Upper lobe of left lung (tissue), 6 donors: ENCODE measurements around the gene SEPTIN1. TPM values are rescaled to one million over a fixed set of nuclear protein-coding genes. Genes with fewer than 3 reads are reported as not detected.

Experiments used
- ATAC-seq, 2 donors: fragments of 200-7000 bp; cut with Tn5 transposase; one replicate each; pipeline ENCODE4 v1.9.1; 2022; ENCODE audit warnings: mild to moderate bottlenecking in 2 of 2, moderate library complexity in 2 of 2; ENCODE audit not compliant: low FRiP score in 2 of 2
- DNase-seq, 2 donors: peaks; one replicate each; pipeline ENCODE4 v3.0.0-alpha.2; 2019 to 2020
- H3K27ac ChIP-seq, 4 donors: fragments of 200-600 bp; sonication (generic); one replicate each; pipeline ENCODE4 v1.5.1; 2016 to 2019
- H3K27me3 ChIP-seq, 4 donors: fragments of 200-600 bp; sonication (generic); one replicate each; pipeline ENCODE4 v1.5.1; 2017 to 2019
- H3K36me3 ChIP-seq, 4 donors: fragments of 200-600 bp; sonication (generic); one replicate each; pipeline ENCODE4 v1.5.1; 2016 to 2019
- H3K4me1 ChIP-seq, 4 donors: fragments of 200-600 bp; sonication (generic); one replicate each; pipeline ENCODE4 v1.5.1; 2018 to 2019
- H3K4me3 ChIP-seq, 4 donors: fragments of 200-600 bp; sonication (generic); one replicate each; pipeline ENCODE4 v1.5.1; 2017 to 2019; ENCODE audit warnings: mild to moderate bottlenecking in 2 of 4, moderate library complexity in 1 of 4
- H3K9me3 ChIP-seq, 4 donors: fragments of 200-600 bp; sonication (generic); one replicate each; pipeline ENCODE4 v1.5.1; 2018 to 2019
- CTCF ChIP-seq, 6 experiments: fragments of 450-650 bp in 4 of 6; fragments of 200-600 bp in 2 of 6; sonication (generic) in 2 of 6; IDR thresholded peaks; one replicate each; pipeline ENCODE4 v1.5.1; 2016 to 2019; ENCODE audit warnings: antibody characterized with exemption in 6 of 6
- EP300 ChIP-seq, 4 donors: sonication (generic); formaldehyde crosslinking; IDR thresholded peaks; one replicate each; pipeline ENCODE4 v1.5.1; 2017; ENCODE audit warnings: antibody characterized with exemption in 4 of 4, control low read depth in 2 of 4
- POLR2A ChIP-seq, 4 donors: fragments of 450-650 bp; IDR thresholded peaks; one replicate each; pipeline ENCODE4 v1.5.1; 2016 to 2017; ENCODE audit warnings: antibody characterized with exemption in 4 of 4, mild to moderate bottlenecking in 2 of 4
- POLR2AphosphoS5 ChIP-seq, 2 donors: sonication (generic); formaldehyde crosslinking; IDR thresholded peaks; one replicate each; pipeline ENCODE4 v1.5.1; 2017; ENCODE audit warnings: antibody characterized with exemption in 2 of 2
- WGBS, 2 donors: methylation state at CpG; one replicate each; pipeline ENCODE4 v1.1.5; 2017 to 2018; 5-methylcytosine and 5-hydroxymethylcytosine counted together
- total RNA-seq, 6 donors: library from RNA; depleted of rRNA in 4 of 6; stranded (reverse); fragments of >200 nt in 4 of 6; gene quantifications; one replicate each; pipeline versions ENCODE4 v1.1.0 to v1.2.1, GENCODE V29; 2016 to 2021
- donor health status: DM: no; HTN: no; CAD: no; lungs with moderate emphysema.
- donor health status: DM: no; HTN: yes; CAD: no; lungs with severe emphysema.

SEPTIN1 gene
- total RNA-seq, 6 donors from 2014 or later: 3.5 to 13.6 (median 7.1) TPM

- peak overlapping the region in 1 of 4 donors; percentile 66 for H3K4me3 ChIP-seq
- peak overlapping the region in 3 of 4 donors; percentile 95 to 97 (median 96) for H3K27ac ChIP-seq
- DNase-seq (peak in 1 of 2 donors; percentile 67), ATAC-seq (no peak)
- 83 to 92% methylated on average over 13 to 22 of the region's 23 CpGs for WGBS, 2 donors
- no peaks in the 10 kb centered on the region for H3K9me3 ChIP-seq
- TF ChIP-seq POLR2A (IDR thresholded peaks at IDR 0.05): no peak
- H3K4me1 ChIP-seq: peaks cover 42 to 54% (median 43%) of the 10 kb centered on the region in 4 donors
- H3K36me3 ChIP-seq: peaks cover 18 to 62% (median 49%) of the 10 kb centered on the region in 4 donors
- H3K27me3 ChIP-seq: no peaks in the 10 kb centered on the region
Observed at GRCh38 chr16:30353438-30354129, 28.8 kb downstream of the SEPTIN1 start.

GRCh38 chr16:30352488-30353401 is 29.6 kb downstream of the SEPTIN1 start:
- H3K4me3 ChIP-seq: no peak overlapping the region
- H3K27ac ChIP-seq: peak overlapping the region; percentile 46 to 97 (median 76)
- H3K4me1 ChIP-seq: peaks cover 42 to 54% (median 43%) of the 10 kb centered on the region in 4 donors

DNA sequence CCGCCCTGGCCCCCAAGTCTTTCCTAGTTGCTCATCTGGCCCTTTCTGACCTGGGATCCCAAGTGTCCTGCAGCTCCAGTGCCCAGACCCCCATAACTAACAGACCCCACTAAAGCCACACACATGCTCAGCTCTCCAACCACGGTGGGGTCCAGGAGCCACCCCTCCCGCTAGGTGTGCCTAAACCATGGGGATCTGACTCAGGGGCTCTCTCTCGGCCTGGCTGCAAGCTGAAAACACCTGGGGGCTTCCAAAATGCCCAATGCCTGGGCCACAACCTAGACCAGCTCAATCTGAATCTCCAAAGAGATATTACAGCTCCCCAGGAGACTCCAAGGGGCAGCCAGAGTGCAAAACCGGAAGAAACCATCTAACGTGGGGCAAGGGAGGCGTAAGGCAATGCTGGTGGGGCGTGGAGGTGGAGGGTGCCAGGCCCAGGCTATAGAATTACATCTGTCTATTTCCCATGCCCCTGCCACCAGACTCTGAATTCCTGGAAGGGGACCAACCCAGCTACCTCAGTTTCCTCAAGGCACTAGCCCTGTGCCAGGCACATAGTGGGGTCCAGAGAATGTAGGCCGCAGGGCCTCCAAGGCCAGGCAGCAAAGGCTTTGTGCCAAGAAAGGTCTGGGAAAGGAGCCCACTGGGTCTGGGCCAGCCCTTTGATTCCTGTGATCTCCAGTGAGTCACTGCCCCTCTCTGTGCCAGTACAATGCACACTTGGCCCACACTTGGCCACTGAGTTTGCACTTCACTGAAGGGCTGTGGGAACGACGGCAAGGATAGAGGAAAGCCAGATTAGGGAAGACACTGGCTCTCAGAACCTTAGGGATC is 30.6 kb downstream of the SEPTIN1 start:
- WGBS, 2 donors: 72 to 75% methylated on average over 8 to 9 of the region's 11 CpGs
- peak in 1 of 2 donors; percentile 81 for DNase-seq
- TF ChIP-seq POLR2AphosphoS5 (IDR thresholded peaks at IDR 0.05) (peak in 1 of 2 donors; percentile 53), CTCF (IDR thresholded peaks at IDR 0.05) (no peak)
- Histone ChIP-seq H3K27me3 (no peaks in the 10 kb centered on the region), H3K9me3 (no peaks in the 10 kb centered on the region), H3K4me3 (no peak overlapping the region), H3K27ac (peak overlapping the region; percentile 14 to 96 (median 48)), H3K4me1 (peaks cover 41 to 49% (median 43%) of the 10 kb centered on the region in 4 donors), H3K36me3 (peaks cover 12 to 44% (median 36%) of the 10 kb centered on the region in 4 donors)
- peak in 1 of 2 donors; percentile 20 for ATAC-seq

More at GRCh38 chr16:30352488-30353401, 29.6 kb downstream of the SEPTIN1 start:
- DNase-seq: no peak
- Histone ChIP-seq H3K27me3 (no peaks in the 10 kb centered on the region), H3K36me3 (peaks cover 12 to 53% (median 41%) of the 10 kb centered on the region in 4 donors), H3K9me3 (no peaks in the 10 kb centered on the region)
- ATAC-seq: no peak
- WGBS, 2 donors: 87 to 92% methylated on average over 14 of the region's 14 CpGs
- no peak for TF ChIP-seq EP300 (IDR thresholded peaks at IDR 0.05)
- TF ChIP-seq POLR2AphosphoS5 (IDR thresholded peaks at IDR 0.05): no peak
- TF ChIP-seq CTCF (IDR thresholded peaks at IDR 0.05): no peak
- no peak for TF ChIP-seq POLR2A (IDR thresholded peaks at IDR 0.05)

GRCh38 chr16:30351001-30351441 is 31.3 kb downstream of the SEPTIN1 start:
- H3K4me3 ChIP-seq: no peak overlapping the region
- WGBS, 2 donors: 93 to 100% methylated on average over 10 to 15 of the region's 15 CpGs
- no peaks in the 10 kb centered on the region for H3K9me3 ChIP-seq
- DNase-seq: no peak
- peaks cover 33 to 41% (median 35%) of the 10 kb centered on the region in 4 donors for H3K4me1 ChIP-seq
- no peaks in the 10 kb centered on the region for H3K27me3 ChIP-seq
- peak overlapping the region in 1 of 4 donors; percentile 96 for H3K27ac ChIP-seq
- H3K36me3 ChIP-seq: peaks cover 12 to 43% (median 36%) of the 10 kb centered on the region in 4 donors
- no peak for ATAC-seq
- TF ChIP-seq POLR2AphosphoS5 (IDR thresholded peaks at IDR 0.05) (no peak), POLR2A (IDR thresholded peaks at IDR 0.05) (no peak), CTCF (IDR thresholded peaks at IDR 0.05) (no peak), EP300 (IDR thresholded peaks at IDR 0.05) (no peak)
